Measurements from ENCODE around the gene SLC16A1. TPM values are rescaled to one million over a fixed set of nuclear protein-coding genes. Genes with fewer than 3 reads are reported as not detected.
A peak's percentile ranks its signal among the peaks of the same experiment; 100 is the strongest.

SLC16A1 gene
- polyA plus RNA-seq, 3 donors: 2.4 to 13.1 (median 10.3) TPM

DNA sequence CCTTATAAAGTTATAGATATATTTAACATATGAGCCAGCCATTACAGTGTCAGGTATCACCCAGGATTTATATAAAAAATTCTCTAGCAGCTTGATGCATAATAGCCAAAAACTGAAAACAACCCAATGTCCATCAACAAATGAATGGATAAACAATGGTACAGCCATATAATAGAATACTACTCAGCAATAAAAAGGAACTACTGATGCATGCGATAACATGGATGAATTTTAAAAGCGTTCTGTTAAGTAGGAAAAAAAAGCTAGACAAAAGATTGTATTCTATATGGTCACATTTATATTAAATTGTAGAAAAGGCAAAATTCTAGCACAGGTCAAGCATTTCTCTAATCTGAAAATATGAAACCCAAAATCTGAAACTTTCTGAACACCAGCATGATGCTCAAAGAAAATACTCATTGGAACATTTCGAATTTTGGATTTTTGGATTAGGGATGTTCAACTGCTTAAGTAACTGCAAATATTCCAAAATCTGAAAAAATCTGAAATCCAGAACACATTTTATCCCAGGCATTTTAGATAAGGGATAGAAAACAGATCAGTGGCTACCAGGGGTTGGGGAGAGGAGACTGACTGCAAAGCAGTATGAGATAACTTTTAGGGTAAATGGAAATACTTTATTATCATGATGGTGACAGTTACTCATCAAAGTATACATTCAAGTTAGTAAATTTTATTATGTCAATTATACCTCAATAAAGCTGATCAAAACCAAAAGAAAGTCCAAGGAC, 22.0 kb downstream of the SLC16A1 start:
- no peaks in the 10 kb centered on the region for H4K20me1 ChIP-seq (ENCODE audit: insufficient read depth, low read length)
- H3K27me3 ChIP-seq (ENCODE audit: control insufficient read depth in 2 of 2, insufficient read depth in 2 of 2, low read length in 2 of 2): no peaks in the 10 kb centered on the region
- H3K4me1 ChIP-seq (ENCODE audit: control insufficient read depth in 1 of 2, insufficient read depth in 2 of 2, low read length in 2 of 2): peaks cover 7 to 14% of the 10 kb centered on the region in 2 donors
- no peak overlapping the region for H3K4me2 ChIP-seq (replicated peaks; ENCODE audit: extremely low read depth, low read length, poor library complexity, severe bottlenecking)
- Mint-ChIP-seq H3K27me3 (ENCODE audit: low read depth in 3 of 3) (peaks cover 0 to 3% (median 2%) of the 10 kb centered on the region in 3 donors), H3K36me3 (peaks cover 0 to 2% of the 10 kb centered on the region in 2 donors), H3K9me3 (no peaks in the 10 kb centered on the region), H3K27ac (peak overlapping the region in 1 of 7 donors; percentile 63), H3K4me3 (no peak overlapping the region), H3K4me1 (peaks cover 18% of the 10 kb centered on the region)
- no peak overlapping the region for H3K27ac ChIP-seq (ENCODE audit: low read depth in 1 of 2, low read length in 2 of 2)
- H3K79me2 ChIP-seq (ENCODE audit: insufficient read depth, low read length): peaks cover 8% of the 10 kb centered on the region
- H2AFZ ChIP-seq (ENCODE audit: insufficient read depth, low read depth, low read length, poor library complexity, severe bottlenecking): no peak overlapping the region
- DNase-seq: no peak
- no peaks in the 10 kb centered on the region for H3K9me3 ChIP-seq (replicated peaks in 1 of 2; ENCODE audit: control insufficient read depth in 1 of 2, insufficient read depth in 1 of 2, low read length in 2 of 2)
- no peak overlapping the region for H3K4me3 ChIP-seq (replicated peaks in 1 of 3; ENCODE audit: low read depth in 2 of 3, low read length in 3 of 3)
- peaks cover 0 to 2% of the 10 kb centered on the region in 2 donors for H3K36me3 ChIP-seq (replicated peaks in 1 of 2; ENCODE audit: control insufficient read depth in 1 of 2, insufficient read depth in 2 of 2, low read length in 2 of 2)
- intact Hi-C loops (cut with micrococcal nuclease): no loop called here
- TF ChIP-seq, protein P1, sequence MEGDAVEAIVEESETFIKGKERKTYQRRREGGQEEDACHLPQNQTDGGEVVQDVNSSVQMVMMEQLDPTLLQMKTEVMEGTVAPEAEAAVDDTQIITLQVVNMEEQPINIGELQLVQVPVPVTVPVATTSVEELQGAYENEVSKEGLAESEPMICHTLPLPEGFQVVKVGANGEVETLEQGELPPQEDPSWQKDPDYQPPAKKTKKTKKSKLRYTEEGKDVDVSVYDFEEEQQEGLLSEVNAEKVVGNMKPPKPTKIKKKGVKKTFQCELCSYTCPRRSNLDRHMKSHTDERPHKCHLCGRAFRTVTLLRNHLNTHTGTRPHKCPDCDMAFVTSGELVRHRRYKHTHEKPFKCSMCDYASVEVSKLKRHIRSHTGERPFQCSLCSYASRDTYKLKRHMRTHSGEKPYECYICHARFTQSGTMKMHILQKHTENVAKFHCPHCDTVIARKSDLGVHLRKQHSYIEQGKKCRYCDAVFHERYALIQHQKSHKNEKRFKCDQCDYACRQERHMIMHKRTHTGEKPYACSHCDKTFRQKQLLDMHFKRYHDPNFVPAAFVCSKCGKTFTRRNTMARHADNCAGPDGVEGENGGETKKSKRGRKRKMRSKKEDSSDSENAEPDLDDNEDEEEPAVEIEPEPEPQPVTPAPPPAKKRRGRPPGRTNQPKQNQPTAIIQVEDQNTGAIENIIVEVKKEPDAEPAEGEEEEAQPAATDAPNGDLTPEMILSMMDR (IDR thresholded peaks at IDR 0.05): no peak
- H3K9ac ChIP-seq (ENCODE audit: insufficient read depth, low read length, poor library complexity, severe bottlenecking): no peak overlapping the region
- WGBS (ENCODE audit: insufficient coverage): no CpG with 5 or more reads among the region's 3 CpGs

DNA sequence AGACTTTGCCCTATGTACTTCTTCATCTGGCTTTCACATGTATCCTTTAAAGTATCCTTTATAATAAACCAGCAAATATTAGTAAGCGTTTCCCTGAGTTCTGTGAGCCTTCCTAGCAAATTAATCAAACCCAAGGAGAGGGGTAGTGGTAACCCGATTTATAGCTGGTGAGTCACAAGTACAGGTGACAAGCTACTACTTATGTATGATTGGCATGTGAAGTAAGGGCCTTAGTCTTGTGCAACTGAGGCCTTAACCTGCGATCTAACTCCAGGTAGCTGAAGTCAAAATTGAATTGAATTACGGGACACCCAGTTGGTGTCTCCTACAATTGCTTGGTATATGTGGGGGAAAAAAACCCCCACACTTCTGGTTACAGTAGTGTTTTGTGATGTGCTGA, 26.0 kb downstream of the SLC16A1 start:
- Mint-ChIP-seq H3K27me3 (ENCODE audit: low read depth in 3 of 3) (peaks cover 0 to under 1% (median under 1%) of the 10 kb centered on the region in 3 donors), H3K9me3 (no peaks in the 10 kb centered on the region), H3K36me3 (peaks cover 13 to 25% of the 10 kb centered on the region in 2 donors), H3K4me3 (no peak overlapping the region), H3K27ac (no peak overlapping the region), H3K4me1 (peaks cover 6% of the 10 kb centered on the region)
- Histone ChIP-seq H3K36me3 (replicated peaks in 1 of 2; ENCODE audit: control insufficient read depth in 1 of 2, insufficient read depth in 2 of 2, low read length in 2 of 2) (peaks cover 0 to 17% of the 10 kb centered on the region in 2 donors), H3K4me2 (replicated peaks; ENCODE audit: extremely low read depth, low read length, poor library complexity, severe bottlenecking) (no peak overlapping the region), H3K27me3 (ENCODE audit: control insufficient read depth in 2 of 2, insufficient read depth in 2 of 2, low read length in 2 of 2) (no peaks in the 10 kb centered on the region), H3K79me2 (ENCODE audit: insufficient read depth, low read length) (peaks cover 5% of the 10 kb centered on the region), H3K9me3 (replicated peaks in 1 of 2; ENCODE audit: control insufficient read depth in 1 of 2, insufficient read depth in 1 of 2, low read length in 2 of 2) (no peaks in the 10 kb centered on the region), H3K27ac (ENCODE audit: low read depth in 1 of 2, low read length in 2 of 2) (no peak overlapping the region), H3K4me1 (ENCODE audit: control insufficient read depth in 1 of 2, insufficient read depth in 2 of 2, low read length in 2 of 2) (peaks cover 0 to 3% of the 10 kb centered on the region in 2 donors), H4K20me1 (ENCODE audit: insufficient read depth, low read length) (no peaks in the 10 kb centered on the region), H3K9ac (ENCODE audit: insufficient read depth, low read length, poor library complexity, severe bottlenecking) (no peak overlapping the region), H2AFZ (ENCODE audit: insufficient read depth, low read depth, low read length, poor library complexity, severe bottlenecking) (no peak overlapping the region), H3K4me3 (replicated peaks in 1 of 3; ENCODE audit: low read depth in 2 of 3, low read length in 3 of 3) (no peak overlapping the region)
- WGBS (ENCODE audit: insufficient coverage): no CpG with 5 or more reads among the region's 4 CpGs
- intact Hi-C loops (cut with micrococcal nuclease): no loop called here
- TF ChIP-seq, protein P1 (IDR thresholded peaks at IDR 0.05): no peak
- no peak for DNase-seq
